Heart left ventricle (tissue), 13 donors: ENCODE data around the gene CDK5RAP3.
A peak's percentile ranks its signal among the peaks of the same experiment; 100 is the strongest.

Experiments used
- CTCF ChIP-seq, 12 donors: fragments of 200-600 bp; sonication (generic) in 4 of 12; IDR thresholded peaks; one replicate each; pipeline versions ENCODE4 v1.5.0 to v1.8.0; 2018 to 2022; ENCODE audit warnings: antibody characterized with exemption in 12 of 12, mild to moderate bottlenecking in 5 of 12
- POLR2A ChIP-seq, 2 donors: fragments of 450-650 bp; IDR thresholded peaks; one replicate each; pipeline ENCODE4 v1.6.1; 2017; ENCODE audit warnings: antibody characterized with exemption in 2 of 2, mild to moderate bottlenecking in 2 of 2, moderate library complexity in 2 of 2
- donor health status: ischemic (EF 13 %, LVEDD 7.1; RV severe dilation, severe dysfunction).
- donor health status: DM: no; HTN: yes; CAD: no.
- donor health status: DM: no; HTN: no; CAD: no.
- donor health status: ischemic (EF 25% LVEDD 6.9; RV normal size, moderate dysfunction).
- donor health status: ischemic (EF 25% LVEDD 5.7; RV mildly dilated, moderate dysfunction).
- donor health status: ischemic (EF 35%, LVEDD 5.7; RV mildly dilated, moderate dysfunction).
- donor health status: nonischemic (EF 11% LVEDD 7.7; RV severe dilation, severe dysfunction).
- donor health status: DM: yes; HTN: yes; CAD: no.
- donor health status: PGD.
- donor health status: ischemic (EF 29% LVEDD 5.4; RV normal size, mild dysfunction).
- donor health status: nonischemic (EF 23%, LVEDD 6.1; RV moderate dilation, normal function).

GRCh38 chr17:48025040-48025903 lies 54.4 kb downstream of the CDK5RAP3 start:
- TF ChIP-seq CTCF (IDR thresholded peaks at IDR 0.05) (peak; percentile 63 to 99 (median 76)), POLR2A (IDR thresholded peaks at IDR 0.05) (peak in 1 of 2 donors; percentile 40)
